GM12873 (cell line): Measurements from ENCODE around the gene ZNF81.

Experiments used
- TF ChIP-seq, protein P1 (sequence below): IDR thresholded peaks from 2 replicates; pipeline ENCODE4 v1.5.1; 2012; ENCODE audit warnings: low read depth, mild to moderate bottlenecking, moderate library complexity, low read length, control low read depth; ENCODE audit not compliant: insufficient read depth; ENCODE audit errors: missing control alignments

The ZNF81 gene

DNA sequence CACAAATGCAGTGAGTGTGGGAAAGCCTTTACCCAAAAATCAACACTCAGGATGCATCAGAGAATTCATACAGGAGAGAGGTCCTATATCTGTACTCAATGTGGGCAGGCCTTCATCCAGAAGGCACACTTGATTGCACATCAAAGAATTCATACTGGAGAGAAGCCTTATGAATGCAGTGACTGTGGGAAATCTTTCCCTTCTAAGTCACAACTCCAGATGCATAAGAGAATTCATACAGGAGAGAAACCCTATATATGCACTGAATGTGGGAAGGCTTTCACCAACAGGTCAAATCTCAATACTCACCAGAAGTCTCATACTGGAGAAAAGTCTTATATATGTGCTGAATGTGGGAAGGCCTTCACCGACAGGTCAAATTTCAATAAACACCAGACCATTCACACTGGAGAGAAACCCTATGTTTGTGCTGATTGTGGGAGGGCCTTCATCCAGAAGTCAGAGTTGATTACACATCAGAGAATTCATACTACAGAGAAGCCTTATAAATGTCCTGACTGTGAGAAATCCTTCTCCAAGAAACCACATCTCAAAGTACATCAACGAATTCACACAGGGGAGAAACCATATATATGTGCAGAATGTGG is 79.3 kb downstream of the ZNF81 start:
- TF ChIP-seq, protein P1, sequence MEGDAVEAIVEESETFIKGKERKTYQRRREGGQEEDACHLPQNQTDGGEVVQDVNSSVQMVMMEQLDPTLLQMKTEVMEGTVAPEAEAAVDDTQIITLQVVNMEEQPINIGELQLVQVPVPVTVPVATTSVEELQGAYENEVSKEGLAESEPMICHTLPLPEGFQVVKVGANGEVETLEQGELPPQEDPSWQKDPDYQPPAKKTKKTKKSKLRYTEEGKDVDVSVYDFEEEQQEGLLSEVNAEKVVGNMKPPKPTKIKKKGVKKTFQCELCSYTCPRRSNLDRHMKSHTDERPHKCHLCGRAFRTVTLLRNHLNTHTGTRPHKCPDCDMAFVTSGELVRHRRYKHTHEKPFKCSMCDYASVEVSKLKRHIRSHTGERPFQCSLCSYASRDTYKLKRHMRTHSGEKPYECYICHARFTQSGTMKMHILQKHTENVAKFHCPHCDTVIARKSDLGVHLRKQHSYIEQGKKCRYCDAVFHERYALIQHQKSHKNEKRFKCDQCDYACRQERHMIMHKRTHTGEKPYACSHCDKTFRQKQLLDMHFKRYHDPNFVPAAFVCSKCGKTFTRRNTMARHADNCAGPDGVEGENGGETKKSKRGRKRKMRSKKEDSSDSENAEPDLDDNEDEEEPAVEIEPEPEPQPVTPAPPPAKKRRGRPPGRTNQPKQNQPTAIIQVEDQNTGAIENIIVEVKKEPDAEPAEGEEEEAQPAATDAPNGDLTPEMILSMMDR: no peak

DNA sequence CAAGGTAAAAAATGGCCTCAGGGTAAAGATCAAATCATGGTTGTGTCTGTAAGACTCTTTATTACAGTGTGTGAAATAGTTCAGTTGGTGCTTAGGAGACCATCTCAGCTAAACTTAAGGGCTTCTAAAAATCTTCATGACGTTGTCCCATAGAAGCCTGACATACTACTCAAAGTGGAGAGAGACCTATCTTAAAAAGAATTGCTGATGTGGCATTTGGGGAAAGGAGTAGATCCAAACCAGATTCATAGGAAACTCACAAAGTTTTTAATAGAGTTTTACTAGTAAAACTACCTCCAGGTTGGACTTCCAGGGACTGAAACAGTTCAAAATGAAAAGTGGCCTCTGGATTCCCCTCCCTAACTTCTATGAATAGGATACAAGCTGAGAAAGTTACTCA is 81.6 kb downstream of the ZNF81 start:
- TF ChIP-seq, protein P1: no peak

DNA sequence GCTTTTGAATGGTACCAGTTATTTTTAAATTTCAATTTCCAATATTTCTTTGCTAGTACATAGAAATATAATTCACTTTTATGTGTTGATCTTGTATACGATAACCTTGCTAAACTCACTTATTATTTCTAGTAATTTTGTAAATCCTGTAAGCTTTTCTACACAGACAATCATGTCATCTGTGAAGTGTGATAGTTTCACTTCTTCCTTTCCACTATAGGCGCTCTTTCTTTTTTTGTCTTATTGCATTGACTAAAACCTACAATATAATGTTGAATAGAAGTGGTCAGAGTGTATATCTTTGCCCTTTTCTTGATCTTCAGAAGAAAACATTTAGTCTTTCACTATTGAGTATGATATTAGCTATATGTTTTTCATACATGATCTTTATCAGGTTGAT is 90.5 kb downstream of the ZNF81 start:
- TF ChIP-seq, protein P1: no peak

DNA sequence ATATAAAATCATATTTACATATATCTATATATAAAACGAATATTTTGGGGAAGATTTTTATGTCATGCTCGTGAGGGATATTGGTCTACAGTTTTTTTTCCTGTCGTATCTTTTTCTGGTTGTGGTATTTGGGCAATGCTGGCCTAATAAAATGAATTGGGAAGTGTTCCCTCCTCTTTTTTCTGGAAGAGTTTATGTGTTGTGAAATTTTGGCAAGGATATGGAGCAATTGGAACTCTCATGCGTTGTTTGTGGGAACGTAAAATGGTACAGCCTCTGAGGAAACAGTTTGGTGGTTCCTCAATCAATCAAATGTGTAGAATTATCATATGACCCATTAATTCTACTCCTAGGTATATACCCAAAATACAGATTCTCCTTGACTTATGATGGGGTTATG is 97.2 kb downstream of the ZNF81 start:
- TF ChIP-seq, protein P1: no peak

DNA sequence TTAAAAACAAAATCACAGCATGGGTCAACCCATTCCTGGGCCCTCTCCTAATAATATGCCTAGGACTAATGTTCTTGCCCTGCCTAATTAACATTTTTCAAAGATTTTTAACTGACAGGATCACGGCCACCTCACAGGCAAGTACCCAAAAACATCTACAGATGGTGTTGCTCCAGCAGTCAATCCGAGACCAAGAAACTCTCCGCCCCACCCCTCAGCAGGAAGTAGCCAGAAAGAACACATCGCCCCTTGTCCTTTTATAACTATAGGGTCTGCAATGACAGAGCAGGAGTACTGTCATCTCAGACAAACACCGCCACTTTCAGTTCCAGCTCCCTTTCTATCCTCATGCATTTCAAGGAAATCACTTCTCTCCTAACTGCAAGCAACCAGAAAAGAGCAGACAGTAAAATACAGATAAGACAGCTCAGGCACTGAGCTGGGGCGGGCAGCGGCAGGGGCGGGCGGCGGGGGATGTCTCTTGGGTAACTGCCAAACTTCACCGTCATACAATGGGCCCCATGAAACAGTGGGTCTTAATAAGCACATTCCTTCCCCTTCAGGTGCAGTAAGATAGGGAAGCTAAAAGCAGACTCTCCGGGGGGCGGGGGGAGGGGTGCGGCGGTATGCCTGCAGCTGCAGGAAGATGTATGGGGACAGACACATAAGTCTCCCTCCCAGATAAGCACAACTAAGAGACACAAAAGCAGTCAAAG is 99.7 kb downstream of the ZNF81 start:
- TF ChIP-seq, protein P1: no peak

DNA sequence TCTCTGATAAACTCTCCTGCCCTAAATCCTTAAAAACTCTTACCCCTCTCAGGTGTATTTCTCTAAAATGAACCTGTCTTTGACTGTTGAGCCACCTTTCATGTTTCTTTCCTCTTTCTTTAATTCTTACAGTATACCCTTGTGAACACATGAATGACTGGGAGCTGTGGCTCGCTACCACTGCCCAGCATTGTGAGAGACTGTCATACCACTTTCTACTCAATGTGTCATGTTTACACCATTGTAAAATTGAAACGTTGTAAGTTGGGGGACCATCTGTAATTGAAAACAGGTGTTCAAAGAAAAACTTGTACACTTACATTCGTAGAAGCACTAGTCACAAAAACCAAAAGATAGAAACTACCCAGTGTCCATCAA is 100.2 kb downstream of the ZNF81 start:
- TF ChIP-seq, protein P1: no peak

DNA sequence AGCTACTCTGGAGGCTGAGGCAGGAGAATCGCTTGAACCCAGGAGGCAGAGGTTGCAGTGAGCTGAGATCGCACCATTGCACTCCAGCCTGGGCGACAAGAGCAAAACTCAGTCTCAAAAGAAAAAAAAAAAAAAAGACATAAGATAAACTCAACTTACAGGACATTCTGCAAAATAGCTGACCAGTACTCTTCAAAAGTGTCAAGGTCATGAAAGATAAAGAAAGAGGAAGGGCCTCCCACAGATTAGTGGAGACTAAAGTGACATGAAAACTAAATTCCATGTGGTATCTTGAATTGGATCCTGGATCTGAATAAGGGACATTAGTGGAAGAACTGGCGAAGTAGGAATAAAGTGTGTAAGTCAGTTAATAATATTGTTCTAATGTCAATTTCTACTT is 103.7 kb downstream of the ZNF81 start:
- TF ChIP-seq, protein P1: no peak
